Measurements from ENCODE around the gene DNPEP.
A peak's percentile ranks its signal among the peaks of the same experiment; 100 is the strongest.

DNPEP gene

GRCh38 chr2:219387306-219388120 lies at the start of gene DNPEP:
Gene DNPEP, minus strand, starts transcription at chr2:219387912. Its CDS starts 118 bp downstream, at chr2:219387794.
- DNase-seq (ENCODE audit: low spot score) = peak; percentile 91

GRCh38 chr2:219437141-219437540 lies 49.4 kb upstream of the DNPEP start:
- no peak for DNase-seq (ENCODE audit: low spot score)

- DNase-seq (ENCODE audit: low spot score) = no peak
Observed at GRCh38 chr2:219436491-219436890, 48.8 kb upstream of the DNPEP start.

- no peak for DNase-seq (ENCODE audit: low spot score)
Observed at GRCh38 chr2:219435701-219436100, 48.0 kb upstream of the DNPEP start.

- no peak for DNase-seq (ENCODE audit: low spot score)
Observed at GRCh38 chr2:219434718-219435525, 47.2 kb upstream of the DNPEP start, which contains the start of gene SPEG. Gene SPEG, plus strand, starts transcription at chr2:219434843. Its CDS starts 135 bp downstream, at chr2:219434978.

GRCh38 chr2:219434468-219434717 lies 46.7 kb upstream of the DNPEP start:
- DNase-seq (ENCODE audit: low spot score) = no peak

GRCh38 chr2:219433666-219434467 lies 46.2 kb upstream of the DNPEP start:
- DNase-seq (ENCODE audit: low spot score) = peak; percentile 8

- DNase-seq (ENCODE audit: low spot score) = no peak
Observed at GRCh38 chr2:219430633-219431615, 43.2 kb upstream of the DNPEP start.

GRCh38 chr2:219429958-219430606 lies 42.4 kb upstream of the DNPEP start:
- no peak for DNase-seq (ENCODE audit: low spot score)

- DNase-seq (ENCODE audit: low spot score) = no peak
Observed at GRCh38 chr2:219428469-219428868, 40.8 kb upstream of the DNPEP start.

- no peak for DNase-seq (ENCODE audit: low spot score)
Observed at GRCh38 chr2:219426534-219427136, 38.9 kb upstream of the DNPEP start.

- DNase-seq (ENCODE audit: low spot score) = no peak
Observed at GRCh38 chr2:219426068-219426443, 38.3 kb upstream of the DNPEP start.

GRCh38 chr2:219425238-219426067 lies 37.7 kb upstream of the DNPEP start:
- no peak for DNase-seq (ENCODE audit: low spot score)

GRCh38 chr2:219423652-219424377 lies 36.1 kb upstream of the DNPEP start:
- DNase-seq (ENCODE audit: low spot score) = no peak

GRCh38 chr2:219422952-219423534 lies 35.3 kb upstream of the DNPEP start:
- DNase-seq (ENCODE audit: low spot score) = no peak

- DNase-seq (ENCODE audit: low spot score) = no peak
Observed at GRCh38 chr2:219421323-219421722, 33.6 kb upstream of the DNPEP start.

- DNase-seq (ENCODE audit: low spot score) = no peak
Observed at GRCh38 chr2:219420687-219421086, 33.0 kb upstream of the DNPEP start.
